KBM-7 (cell line): ENCODE data around the gene SMTNL2.
"Not testable (repeated sequence)": the region's sequence is repeated elsewhere in the genome, so short reads cannot be mapped to it uniquely, and the experiment has no call there.

Experiments
- DNase-seq: peaks from one replicate; pipeline ENCODE4 v3.0.0-alpha.2; 2015
- in situ Hi-C: fragments of 300-500 bp; cut with MboI; formaldehyde crosslinking; loops from 2 replicates; pipeline ENCODE4 v1.14.3; 2020; ENCODE audit warnings: low sequenced_read_pairs, low pct_unique_long_range_greater_than_20kb, mixed read lengths

The SMTNL2 gene

DNA sequence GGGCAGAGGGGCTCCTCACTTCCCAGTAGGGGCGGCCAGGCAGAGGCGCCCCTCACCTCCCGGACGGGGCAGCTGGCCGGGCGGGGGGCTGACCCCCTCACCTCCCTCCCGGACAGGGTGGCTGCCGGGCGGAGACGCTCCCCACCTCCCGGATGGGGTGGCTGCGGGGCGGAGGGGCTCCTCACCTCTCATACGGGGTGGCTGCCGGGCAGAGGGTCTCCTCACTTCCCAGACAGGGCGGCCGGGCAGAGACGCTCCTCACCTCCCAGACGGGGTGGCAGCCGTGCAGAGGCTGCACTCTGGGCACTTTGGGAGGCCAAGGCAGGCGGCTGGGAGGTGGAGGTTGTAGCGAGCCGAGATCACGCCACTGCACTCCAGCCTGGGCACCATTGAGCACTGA lies 6.0 kb upstream of the SMTNL2 start:
- not testable (repeated sequence) for DNase-seq
- in situ Hi-C loops = loop anchor here (25.0 kb wide), 1 partner anchor 309 kb away; the partner anchor contains the start of gene C17orf107

DNA sequence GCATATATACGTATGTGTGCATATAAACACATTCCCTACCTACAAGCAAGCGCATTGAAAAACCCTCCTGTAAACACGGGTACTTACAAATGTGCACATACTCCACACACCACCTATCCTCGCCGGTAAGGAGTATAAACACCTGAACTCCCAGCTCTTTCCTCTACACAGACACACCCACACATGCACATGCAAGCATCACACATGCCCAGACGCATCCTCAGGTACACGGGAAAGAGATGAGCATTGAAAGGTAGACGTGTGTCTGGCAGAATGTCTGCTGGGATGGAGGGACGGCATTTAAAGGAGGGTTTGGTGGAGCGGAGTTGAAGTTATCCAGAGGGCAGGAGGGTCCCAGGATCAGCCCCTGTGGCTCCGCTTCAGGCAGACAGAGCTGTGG lies 4.7 kb upstream of the SMTNL2 start:
- no peak for DNase-seq
- in situ Hi-C loops = loop anchor here (25.0 kb wide), 1 partner anchor 308 kb away; the partner anchor contains the start of gene C17orf107

DNA sequence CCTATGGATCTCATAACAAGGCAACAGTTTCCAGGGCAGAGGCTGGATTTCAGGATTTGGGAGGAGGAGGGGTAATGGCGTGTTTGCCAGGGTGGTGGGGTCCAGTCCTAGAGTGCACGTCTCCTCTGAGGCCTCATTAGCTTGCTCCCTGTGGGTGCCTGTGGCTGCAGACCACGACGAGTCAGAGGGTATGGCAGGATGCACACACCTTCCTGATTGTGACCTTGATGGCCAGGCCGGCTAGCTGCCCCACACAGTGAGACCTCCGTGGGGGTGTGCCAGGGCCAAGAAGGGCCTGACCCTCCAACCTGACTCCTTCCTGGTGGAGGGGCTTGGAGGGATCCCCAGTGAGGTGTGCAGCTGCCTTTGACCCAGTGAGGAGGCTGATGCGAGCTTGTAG lies 4.0 kb upstream of the SMTNL2 start:
- in situ Hi-C loops = loop anchor here (25.0 kb wide), 1 partner anchor 307 kb away; the partner anchor contains the start of gene C17orf107
- DNase-seq = no peak

DNA sequence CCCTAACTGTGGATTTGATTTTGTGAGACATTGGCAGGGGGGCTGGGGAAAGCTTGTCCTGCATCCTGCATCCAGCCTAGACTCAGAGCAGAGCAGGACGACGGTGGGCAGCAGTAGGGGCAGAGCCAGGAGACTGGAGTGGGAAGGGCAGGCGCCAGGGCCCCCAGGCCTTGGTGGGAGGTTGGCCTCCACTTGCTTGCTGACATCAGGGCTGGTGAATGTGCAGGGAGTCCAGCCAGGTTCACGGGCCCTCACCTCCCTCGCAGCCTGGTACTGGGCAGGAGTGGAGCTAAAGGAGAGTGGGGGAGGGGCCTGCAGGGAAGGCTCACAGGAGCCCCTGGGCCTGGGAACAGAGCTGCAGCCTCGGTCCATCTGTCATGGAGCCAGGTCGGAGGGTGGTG lies 2.2 kb upstream of the SMTNL2 start:
- DNase-seq = no peak
- in situ Hi-C loops = loop anchor here (25.0 kb wide), 1 partner anchor 305 kb away; the partner anchor contains the start of gene C17orf107

GRCh38 chr17:4582691-4583090 lies 1.6 kb upstream of the SMTNL2 start:
- no peak for DNase-seq
- in situ Hi-C loops = loop anchor here (25.0 kb wide), 1 partner anchor 305 kb away; the partner anchor contains the start of gene C17orf107

DNA sequence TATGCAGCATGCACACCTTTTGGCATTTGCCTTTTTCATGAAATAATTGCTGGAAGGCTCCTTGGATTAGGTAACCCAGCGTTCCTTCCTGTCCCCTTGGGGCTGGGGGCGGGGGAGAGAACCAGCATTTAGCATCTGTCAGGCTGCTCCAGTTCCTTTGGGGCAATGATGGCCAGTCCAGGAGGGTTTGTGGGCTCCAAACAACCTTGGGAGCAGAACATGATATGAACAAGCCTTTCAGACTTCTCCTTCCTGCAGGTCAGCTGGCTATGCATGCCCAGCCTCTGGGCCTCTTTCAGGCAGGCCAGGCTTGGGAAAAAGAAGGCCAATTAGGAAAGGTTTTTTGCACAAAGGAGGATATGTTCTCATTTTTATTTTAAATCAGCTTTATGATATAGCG lies 1.1 kb upstream of the SMTNL2 start:
- in situ Hi-C loops = loop anchor here (25.0 kb wide), 1 partner anchor 304 kb away; the partner anchor contains the start of gene C17orf107
- no peak for DNase-seq

DNA sequence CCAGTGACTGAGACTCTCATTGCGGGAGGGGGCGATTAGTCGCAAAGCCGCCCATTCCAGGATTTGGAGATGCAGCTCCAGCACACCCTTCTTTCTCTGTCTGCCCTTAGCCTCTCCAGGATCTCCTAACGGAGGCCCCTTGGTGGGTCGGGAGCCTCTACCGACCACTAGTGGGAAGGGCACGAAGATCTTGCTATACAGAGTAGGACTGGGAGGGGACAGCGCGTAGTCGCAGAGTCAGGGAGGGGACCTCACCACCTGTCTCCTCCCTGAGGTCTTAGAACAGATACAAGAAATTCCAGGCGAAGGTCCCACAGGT lies 588 bp upstream of the SMTNL2 start:
- peak; percentile 43 for DNase-seq
- in situ Hi-C loops = loop anchor here (25.0 kb wide), 1 partner anchor 304 kb away; the partner anchor contains the start of gene C17orf107

DNA sequence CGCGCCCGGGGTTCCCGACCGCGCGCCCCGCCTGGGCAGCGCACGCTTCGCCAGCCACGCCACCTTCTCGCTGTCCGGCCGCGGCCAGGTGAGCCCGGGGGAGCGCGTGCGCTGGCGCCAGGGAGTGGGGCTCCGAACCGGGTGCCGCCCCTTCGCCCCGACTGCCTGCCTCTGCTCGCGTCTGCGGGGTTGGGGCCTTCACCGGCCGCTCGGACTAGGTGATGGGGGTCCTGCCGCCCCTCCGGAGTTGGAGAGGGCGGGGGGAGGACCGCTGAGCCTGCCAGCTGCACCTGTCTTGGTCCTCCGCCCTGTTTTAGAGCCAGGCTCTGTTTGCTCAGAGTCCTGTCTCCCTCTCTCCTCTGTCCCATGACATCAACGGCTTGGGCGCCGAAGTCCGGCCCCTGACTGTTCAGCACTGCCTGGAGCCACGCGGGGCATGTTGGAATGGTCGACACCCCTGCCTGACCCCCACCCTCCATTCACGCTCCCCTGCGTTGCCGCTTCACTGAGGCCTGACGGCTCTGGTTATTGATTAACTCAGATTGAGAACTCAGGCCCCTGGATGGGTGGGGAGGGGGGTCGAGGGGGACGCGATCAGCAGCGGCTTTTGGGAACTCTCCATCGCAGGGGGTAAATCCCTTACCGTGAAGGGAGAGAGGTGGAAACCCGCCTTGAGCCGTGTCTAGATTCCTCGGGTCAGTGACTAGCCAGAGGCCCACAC lies 748 bp downstream of the SMTNL2 start:
- DNase-seq = no peak
- in situ Hi-C loops = loop anchor here (25.0 kb wide), 1 partner anchor 302 kb away; the partner anchor contains the start of gene C17orf107

GRCh38 chr17:4585638-4585994 lies 1.3 kb downstream of the SMTNL2 start:
- DNase-seq = no peak
- in situ Hi-C loops = loop anchor here (25.0 kb wide), 1 partner anchor 302 kb away; the partner anchor contains the start of gene C17orf107

DNA sequence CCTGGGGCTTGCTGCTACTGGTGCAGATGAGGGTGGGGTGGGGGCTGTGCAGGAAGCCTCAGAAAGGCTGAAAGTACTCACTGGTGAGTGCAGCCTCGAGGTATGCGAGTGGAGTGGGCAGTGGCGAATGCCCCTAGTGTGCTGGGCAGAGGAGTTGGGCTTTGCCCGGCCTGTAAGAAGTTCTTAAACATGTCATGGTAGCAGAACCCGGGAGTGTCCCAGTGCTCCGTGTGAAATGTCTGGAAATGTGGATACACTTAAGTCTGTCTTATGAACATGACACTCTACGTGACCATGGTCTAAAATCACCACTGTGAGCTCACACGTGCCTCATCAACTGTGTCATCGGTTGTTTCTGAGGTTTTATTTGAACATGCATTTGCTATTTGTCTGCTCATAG lies 1.7 kb downstream of the SMTNL2 start:
- DNase-seq = no peak
- in situ Hi-C loops = loop anchor here (25.0 kb wide), 1 partner anchor 301 kb away; the partner anchor contains the start of gene C17orf107

GRCh38 chr17:4587195-4587594 lies 2.9 kb downstream of the SMTNL2 start:
- in situ Hi-C loops = loop anchor here (25.0 kb wide), 1 partner anchor 300 kb away; the partner anchor contains the start of gene C17orf107
- DNase-seq = no peak

- in situ Hi-C loops = loop anchor here (25.0 kb wide), 1 partner anchor 299 kb away; the partner anchor contains the start of gene C17orf107
- no peak for DNase-seq
Observed at GRCh38 chr17:4587803-4588202, 3.5 kb downstream of the SMTNL2 start.

DNA sequence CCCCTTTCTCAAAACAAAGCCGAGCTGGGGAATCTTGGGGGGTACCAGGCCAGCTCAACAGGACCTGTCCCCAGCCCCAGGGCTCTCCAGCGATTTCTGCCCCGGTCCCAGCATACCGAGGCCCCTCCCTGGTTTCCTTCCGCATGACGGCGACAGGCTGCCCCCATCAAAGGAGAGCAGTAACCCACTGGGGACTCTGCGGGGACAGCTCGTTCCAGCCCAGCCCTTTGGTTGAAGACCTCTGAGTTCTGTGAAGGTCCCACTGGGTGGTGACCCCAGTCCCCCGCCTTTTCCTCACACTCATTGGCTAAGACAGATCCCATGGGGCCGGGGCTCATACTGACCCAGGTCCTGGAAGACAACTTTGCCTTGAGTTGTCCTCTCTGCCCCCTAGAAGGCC lies 4.1 kb downstream of the SMTNL2 start:
- in situ Hi-C loops = loop anchor here (25.0 kb wide), 1 partner anchor 299 kb away; the partner anchor contains the start of gene C17orf107

DNA sequence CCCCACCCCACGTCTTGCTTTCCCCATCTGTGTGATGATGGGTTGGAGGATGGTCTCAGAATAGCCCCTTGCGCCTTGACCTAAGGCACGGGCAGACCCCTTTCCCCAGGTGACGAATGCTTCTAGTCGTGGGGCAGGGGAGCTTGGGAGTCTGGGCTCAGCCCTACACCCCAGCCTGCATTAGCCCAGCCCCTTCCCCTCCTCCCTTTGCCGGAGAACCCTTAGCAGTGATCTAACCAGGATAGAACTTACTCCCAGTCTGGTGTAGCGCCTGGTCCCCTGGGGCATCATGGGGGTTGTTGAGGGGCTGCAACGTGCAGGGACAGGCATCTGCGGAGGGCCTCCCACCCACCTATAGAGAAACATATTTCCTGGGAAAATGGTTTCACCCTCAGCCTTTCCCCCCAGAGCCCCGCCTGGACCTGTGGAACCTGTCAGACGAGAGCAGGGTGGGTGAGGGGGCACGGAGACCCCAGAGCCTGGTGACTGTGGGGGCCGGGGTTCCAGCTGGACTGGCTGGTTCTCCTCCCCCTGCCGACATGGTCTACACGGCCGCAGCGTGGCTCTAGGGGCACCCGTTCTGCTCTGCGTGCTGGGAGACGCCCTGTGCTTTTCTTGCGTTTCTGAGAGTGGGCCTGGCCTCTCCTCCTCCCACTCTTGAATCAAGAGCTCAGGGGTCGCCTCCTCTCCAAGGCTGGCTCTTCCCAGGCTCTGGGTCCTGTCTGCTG lies 4.7 kb downstream of the SMTNL2 start:
- in situ Hi-C loops = loop anchor here (25.0 kb wide), 1 partner anchor 298 kb away; the partner anchor contains the start of gene C17orf107
- no peak for DNase-seq

More for the DNA sequence above, 4.1 kb downstream of the SMTNL2 start:
- DNase-seq = no peak

GRCh38 chr17:4590042-4590441 lies 5.7 kb downstream of the SMTNL2 start:
- in situ Hi-C loops = loop anchor here (25.0 kb wide), 1 partner anchor 297 kb away; the partner anchor contains the start of gene C17orf107
- not testable (repeated sequence) for DNase-seq

GRCh38 chr17:4590981-4591453 lies 6.7 kb downstream of the SMTNL2 start:
- no peak for DNase-seq
- in situ Hi-C loops = loop anchor here (25.0 kb wide), 1 partner anchor 296 kb away; the partner anchor contains the start of gene C17orf107

- no peak for DNase-seq
- in situ Hi-C loops = loop anchor here (25.0 kb wide), 1 partner anchor 296 kb away; the partner anchor contains the start of gene C17orf107
Observed at GRCh38 chr17:4591529-4591928, 7.2 kb downstream of the SMTNL2 start.

GRCh38 chr17:4592240-4593005 lies 8.1 kb downstream of the SMTNL2 start:
- DNase-seq = no peak
- in situ Hi-C loops = loop anchor here (25.0 kb wide), 1 partner anchor 295 kb away; the partner anchor contains the start of gene C17orf107
